H9 (cell line): ENCODE results near the gene C6orf52. TPM values are rescaled to one million over a fixed set of nuclear protein-coding genes. Genes with fewer than 3 reads are reported as not detected.

Experiments
- DNase-seq: peaks from one replicate; pipeline ENCODE4 v3.0.0-alpha.2; 2017
- H2AFZ ChIP-seq: one replicate; pipeline ENCODE4 v1.6.1; 2013; ENCODE audit warnings: mild to moderate bottlenecking, low read length, control low read depth, moderate library complexity
- H2AK5ac ChIP-seq: 2 replicates; pipeline ENCODE4 v1.6.1; 2013; ENCODE audit warnings: low read length, control low read depth, mixed read lengths; ENCODE audit not compliant: insufficient read length
- H2BK120ac ChIP-seq: one replicate; pipeline ENCODE4 v1.6.1; 2013; ENCODE audit warnings: low read depth, mild to moderate bottlenecking, low read length, control low read depth, inconsistent platforms; ENCODE audit not compliant: poor library complexity, severe bottlenecking
- H2BK12ac ChIP-seq: 2 replicates; pipeline ENCODE4 v1.6.1; 2013; ENCODE audit warnings: low read length, control low read depth, mixed read lengths, low read depth; ENCODE audit not compliant: insufficient read length
- H2BK15ac ChIP-seq: 2 replicates; pipeline ENCODE4 v1.6.1; 2013; ENCODE audit warnings: low read depth, low read length, control low read depth
- H2BK20ac ChIP-seq: one replicate; pipeline ENCODE4 v1.6.1; 2013; ENCODE audit warnings: low read depth, mild to moderate bottlenecking, low read length, control low read depth, inconsistent platforms; ENCODE audit not compliant: poor library complexity, severe bottlenecking
- H2BK5ac ChIP-seq: 2 replicates; pipeline ENCODE4 v1.6.1; 2013; ENCODE audit warnings: low read length, control low read depth, mixed read lengths; ENCODE audit not compliant: insufficient read length
- H3K14ac ChIP-seq: 2 replicates; pipeline ENCODE4 v1.6.1; 2013; ENCODE audit warnings: low read length, control low read depth; ENCODE audit not compliant: insufficient read depth
- H3K18ac ChIP-seq: 2 replicates; pipeline ENCODE4 v1.6.1; 2013; ENCODE audit warnings: low read depth, mild to moderate bottlenecking, mixed read lengths, low read length, control low read depth; ENCODE audit not compliant: insufficient read length
- H3K23ac ChIP-seq: 2 replicates; pipeline ENCODE4 v1.6.1; 2013; ENCODE audit warnings: low read length, control low read depth, mixed read lengths, low read depth; ENCODE audit not compliant: insufficient read length
- H3K23me2 ChIP-seq: 2 replicates; pipeline ENCODE4 v1.6.1; 2013; ENCODE audit warnings: low read depth, mild to moderate bottlenecking, mixed read lengths, low read length, control low read depth; ENCODE audit not compliant: insufficient read length, poor library complexity, severe bottlenecking
- H3K27ac ChIP-seq: 2 replicates; pipeline ENCODE4 v1.5.1; 2013; ENCODE audit warnings: low read length, control low read depth, mixed read lengths, low read depth; ENCODE audit not compliant: insufficient read length
- H3K27me3 ChIP-seq: 2 replicates; pipeline ENCODE4 v1.6.1; 2013; ENCODE audit warnings: low read length, control low read depth, inconsistent platforms; ENCODE audit not compliant: insufficient read depth
- H3K4ac ChIP-seq: 2 replicates; pipeline ENCODE4 v1.6.1; 2013; ENCODE audit warnings: low read depth, mild to moderate bottlenecking, control low read depth, inconsistent platforms, low read length, moderate library complexity
- H3K4me1 ChIP-seq: 2 replicates; pipeline ENCODE4 v1.6.1; 2013; ENCODE audit warnings: low read length, control low read depth, inconsistent platforms; ENCODE audit not compliant: insufficient read depth
- H3K4me2 ChIP-seq: 2 replicates; pipeline ENCODE4 v1.6.1; 2013; ENCODE audit warnings: low read length, control low read depth, mixed read lengths; ENCODE audit not compliant: insufficient read length, insufficient read depth
- H3K56ac ChIP-seq: 2 replicates; pipeline ENCODE4 v1.6.1; 2013; ENCODE audit warnings: low read depth, mild to moderate bottlenecking, mixed read lengths, low read length, control low read depth; ENCODE audit not compliant: insufficient read length
- H3K79me1 ChIP-seq: 2 replicates; pipeline ENCODE4 v1.6.1; 2013; ENCODE audit warnings: low read depth, mild to moderate bottlenecking, moderate library complexity, low read length, control low read depth, inconsistent platforms; ENCODE audit not compliant: insufficient read depth, poor library complexity, severe bottlenecking
- H3K79me2 ChIP-seq: 2 replicates; pipeline ENCODE4 v1.6.1; 2013; ENCODE audit warnings: low read length, control low read depth, inconsistent platforms; ENCODE audit not compliant: insufficient read depth
- H3K9ac ChIP-seq: 2 replicates; pipeline ENCODE4 v1.6.1; 2013; ENCODE audit warnings: low read length, control low read depth, mixed read lengths; ENCODE audit not compliant: insufficient read length; ENCODE audit errors: extremely low read depth
- H3K9me3 ChIP-seq: one replicate; pipeline ENCODE4 v1.6.1; 2013; ENCODE audit warnings: low read depth, low read length, inconsistent platforms; ENCODE audit not compliant: control insufficient read depth
- H3T11ph ChIP-seq: one replicate; pipeline ENCODE4 v1.6.1; 2013; ENCODE audit warnings: mild to moderate bottlenecking, low read length, control low read depth, inconsistent platforms
- H4K20me1 ChIP-seq: one replicate; pipeline ENCODE4 v1.6.1; 2013; ENCODE audit not compliant: control insufficient read depth, insufficient read length, insufficient read depth
- H4K5ac ChIP-seq: 2 replicates; pipeline ENCODE4 v1.6.1; 2013; ENCODE audit warnings: low read depth, mild to moderate bottlenecking, mixed read lengths, low read length, control low read depth; ENCODE audit not compliant: insufficient read length
- H4K8ac ChIP-seq: replicated peaks from 2 replicates; pipeline ENCODE4 v1.6.1; 2013; ENCODE audit warnings: low read length, control low read depth, mixed read lengths, low read depth; ENCODE audit not compliant: insufficient read length
- H4K91ac ChIP-seq: 2 replicates; pipeline ENCODE4 v1.6.1; 2013; ENCODE audit warnings: low read depth, mild to moderate bottlenecking, moderate library complexity, mixed read lengths, low read length, control low read depth; ENCODE audit not compliant: insufficient read length
- H3K27ac Mint-ChIP-seq, 3 experiments: 2 replicates in 2 of 3; 3 replicates in 1 of 3; pipeline ENCODE4 v1.8.0; 2020 to 2021; ENCODE audit warnings: mixed read lengths in 3 of 3, mild to moderate bottlenecking in 1 of 3, moderate library complexity in 1 of 3
- H3K27me3 Mint-ChIP-seq: 2 replicates; pipeline ENCODE4 v1.8.0; 2021; ENCODE audit warnings: low read depth, mild to moderate bottlenecking, moderate library complexity, mixed read lengths
- H3K36me3 Mint-ChIP-seq, 3 experiments: 2 replicates in 2 of 3; 3 replicates in 1 of 3; pipeline ENCODE4 v1.8.0; 2020 to 2021; ENCODE audit warnings: low read depth in 3 of 3, mixed read lengths in 3 of 3; ENCODE audit not compliant: insufficient read depth in 1 of 3
- H3K4me1 Mint-ChIP-seq, 2 experiments: 2 replicates each; pipeline ENCODE4 v1.8.0; 2020; ENCODE audit warnings: mixed read lengths in 2 of 2
- H3K4me3 Mint-ChIP-seq, 2 experiments: 2 replicates in 1 of 2; 3 replicates in 1 of 2; pipeline ENCODE4 v1.8.0; 2020 to 2021; ENCODE audit warnings: mild to moderate bottlenecking in 2 of 2, mixed read lengths in 2 of 2, moderate library complexity in 1 of 2
- H3K9me3 Mint-ChIP-seq, 2 experiments: 2 replicates in 1 of 2; 3 replicates in 1 of 2; pipeline ENCODE4 v1.8.0; 2020; ENCODE audit warnings: mild to moderate bottlenecking in 2 of 2, mixed read lengths in 2 of 2, moderate library complexity in 1 of 2
- WGBS: extraction: QIAGEN DNeasy Blood & Tissue Kit; methylation state at CpG from one replicate; pipeline ENCODE4 v1.1.7; 2013; ENCODE audit warnings: missing lambda C conversion rate, low lambda C conversion rate, mixed read lengths; ENCODE audit not compliant: insufficient read length; ENCODE audit errors: extremely low coverage; 5-methylcytosine and 5-hydroxymethylcytosine counted together
- total RNA-seq: library from RNA; stranded (reverse); gene quantifications from 2 replicates; pipeline ENCODE4 v1.2.1, GENCODE V29; 2021
- TF ChIP-seq, protein P1 (sequence below): fragments of 200-600 bp; sonication (generic); conservative IDR thresholded peaks from 3 replicates; pipeline ENCODE4 v1.8.0; 2021; ENCODE audit warnings: antibody characterized with exemption, mild to moderate bottlenecking

The C6orf52 gene
- total RNA-seq, 1 experiment from 2014 or later = 1.8 TPM

GRCh38 chr6:10655508-10656055 is 38.8 kb downstream of the C6orf52 start:
- H3K9me3 Mint-ChIP-seq = 0 out of 5 replicates have a peak, but pooled peaks cover 0 to under 1% of the 10 kb centered on the region in 2 experiments
- H3K4me1 ChIP-seq = no peaks in the 10 kb centered on the region
- no peak overlapping the region for H3K4ac ChIP-seq
- H3K56ac ChIP-seq = no peak overlapping the region
- no peak overlapping the region for H3K9ac ChIP-seq
- no peak overlapping the region for H3K14ac ChIP-seq
- no peak overlapping the region for H3K4me2 ChIP-seq
- no peak overlapping the region for H4K8ac ChIP-seq
- H3K4me3 Mint-ChIP-seq = no peak overlapping the region
- no peak overlapping the region for H3T11ph ChIP-seq
- H3K27me3 ChIP-seq = no peaks in the 10 kb centered on the region
- no peaks in the 10 kb centered on the region for H3K79me1 ChIP-seq
- no CpG with 5 or more reads among the region's 12 CpGs for WGBS
- H3K9me3 ChIP-seq = no peaks in the 10 kb centered on the region
- no peak overlapping the region for H2BK20ac ChIP-seq
- H3K23ac ChIP-seq = no peak overlapping the region
- no peak overlapping the region for H3K27ac ChIP-seq
- TF ChIP-seq, protein P1, sequence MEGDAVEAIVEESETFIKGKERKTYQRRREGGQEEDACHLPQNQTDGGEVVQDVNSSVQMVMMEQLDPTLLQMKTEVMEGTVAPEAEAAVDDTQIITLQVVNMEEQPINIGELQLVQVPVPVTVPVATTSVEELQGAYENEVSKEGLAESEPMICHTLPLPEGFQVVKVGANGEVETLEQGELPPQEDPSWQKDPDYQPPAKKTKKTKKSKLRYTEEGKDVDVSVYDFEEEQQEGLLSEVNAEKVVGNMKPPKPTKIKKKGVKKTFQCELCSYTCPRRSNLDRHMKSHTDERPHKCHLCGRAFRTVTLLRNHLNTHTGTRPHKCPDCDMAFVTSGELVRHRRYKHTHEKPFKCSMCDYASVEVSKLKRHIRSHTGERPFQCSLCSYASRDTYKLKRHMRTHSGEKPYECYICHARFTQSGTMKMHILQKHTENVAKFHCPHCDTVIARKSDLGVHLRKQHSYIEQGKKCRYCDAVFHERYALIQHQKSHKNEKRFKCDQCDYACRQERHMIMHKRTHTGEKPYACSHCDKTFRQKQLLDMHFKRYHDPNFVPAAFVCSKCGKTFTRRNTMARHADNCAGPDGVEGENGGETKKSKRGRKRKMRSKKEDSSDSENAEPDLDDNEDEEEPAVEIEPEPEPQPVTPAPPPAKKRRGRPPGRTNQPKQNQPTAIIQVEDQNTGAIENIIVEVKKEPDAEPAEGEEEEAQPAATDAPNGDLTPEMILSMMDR = no peak
- no peak overlapping the region for H4K91ac ChIP-seq
- no peaks in the 10 kb centered on the region for H3K36me3 Mint-ChIP-seq
- H2BK120ac ChIP-seq = no peak overlapping the region
- peaks cover 9% of the 10 kb centered on the region for H3K27me3 Mint-ChIP-seq
- H4K5ac ChIP-seq = no peak overlapping the region
- H2AK5ac ChIP-seq = no peak overlapping the region
- H2BK5ac ChIP-seq = no peak overlapping the region
- no peaks in the 10 kb centered on the region for H3K79me2 ChIP-seq
- H3K27ac Mint-ChIP-seq = no peak overlapping the region
- no peaks in the 10 kb centered on the region for H3K23me2 ChIP-seq
- no peak overlapping the region for H3K18ac ChIP-seq
- H4K20me1 ChIP-seq = no peaks in the 10 kb centered on the region
- no peak for DNase-seq
- H3K4me1 Mint-ChIP-seq = peaks cover 0 to 6% of the 10 kb centered on the region in 2 experiments; a peak in 2 of 4 replicates
- H2AFZ ChIP-seq = no peak overlapping the region
- H2BK15ac ChIP-seq = no peak overlapping the region
- H2BK12ac ChIP-seq = no peak overlapping the region
